ENCODE data around the gene DONSON.

DONSON gene

DNA sequence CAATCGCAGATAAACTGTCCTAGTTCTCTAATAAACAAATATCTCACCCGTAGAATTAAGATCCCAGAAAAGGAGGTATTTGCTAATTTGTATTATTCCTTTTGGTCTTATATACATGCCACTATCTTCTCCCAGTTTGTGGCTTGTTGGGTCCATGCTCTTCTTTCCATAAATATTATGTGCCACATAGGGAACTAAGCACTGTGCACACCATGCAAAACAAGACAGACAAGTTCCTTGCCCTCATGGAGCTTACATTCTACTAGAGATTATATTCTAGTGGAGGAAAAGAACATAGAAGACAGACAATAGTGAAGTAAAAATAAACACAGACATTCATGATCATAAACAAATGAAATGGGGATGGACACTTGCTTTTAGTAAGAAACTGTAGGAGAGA is 51.3 kb downstream of the DONSON start:
- Histone ChIP-seq H3K9me3 (ENCODE audit: control insufficient read depth, low read length) (no peaks in the 10 kb centered on the region), H2AFZ (no peak overlapping the region), H3K79me2 (no peaks in the 10 kb centered on the region), H3K4me3 (ENCODE audit: low read depth, low read length) (no peak overlapping the region), H3K4me2 (ENCODE audit: low read length) (no peak overlapping the region), H3K9ac (no peak overlapping the region), H3K27ac (no peak overlapping the region), H3K36me3 (ENCODE audit: control insufficient read depth, insufficient read depth, low read length) (no peaks in the 10 kb centered on the region), H3K4me1 (no peaks in the 10 kb centered on the region), H3K27me3 (ENCODE audit: control insufficient read depth, insufficient read depth, low read length) (no peaks in the 10 kb centered on the region)
- TF ChIP-seq, protein P1, sequence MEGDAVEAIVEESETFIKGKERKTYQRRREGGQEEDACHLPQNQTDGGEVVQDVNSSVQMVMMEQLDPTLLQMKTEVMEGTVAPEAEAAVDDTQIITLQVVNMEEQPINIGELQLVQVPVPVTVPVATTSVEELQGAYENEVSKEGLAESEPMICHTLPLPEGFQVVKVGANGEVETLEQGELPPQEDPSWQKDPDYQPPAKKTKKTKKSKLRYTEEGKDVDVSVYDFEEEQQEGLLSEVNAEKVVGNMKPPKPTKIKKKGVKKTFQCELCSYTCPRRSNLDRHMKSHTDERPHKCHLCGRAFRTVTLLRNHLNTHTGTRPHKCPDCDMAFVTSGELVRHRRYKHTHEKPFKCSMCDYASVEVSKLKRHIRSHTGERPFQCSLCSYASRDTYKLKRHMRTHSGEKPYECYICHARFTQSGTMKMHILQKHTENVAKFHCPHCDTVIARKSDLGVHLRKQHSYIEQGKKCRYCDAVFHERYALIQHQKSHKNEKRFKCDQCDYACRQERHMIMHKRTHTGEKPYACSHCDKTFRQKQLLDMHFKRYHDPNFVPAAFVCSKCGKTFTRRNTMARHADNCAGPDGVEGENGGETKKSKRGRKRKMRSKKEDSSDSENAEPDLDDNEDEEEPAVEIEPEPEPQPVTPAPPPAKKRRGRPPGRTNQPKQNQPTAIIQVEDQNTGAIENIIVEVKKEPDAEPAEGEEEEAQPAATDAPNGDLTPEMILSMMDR (IDR thresholded peaks at IDR 0.05): no peak

DNA sequence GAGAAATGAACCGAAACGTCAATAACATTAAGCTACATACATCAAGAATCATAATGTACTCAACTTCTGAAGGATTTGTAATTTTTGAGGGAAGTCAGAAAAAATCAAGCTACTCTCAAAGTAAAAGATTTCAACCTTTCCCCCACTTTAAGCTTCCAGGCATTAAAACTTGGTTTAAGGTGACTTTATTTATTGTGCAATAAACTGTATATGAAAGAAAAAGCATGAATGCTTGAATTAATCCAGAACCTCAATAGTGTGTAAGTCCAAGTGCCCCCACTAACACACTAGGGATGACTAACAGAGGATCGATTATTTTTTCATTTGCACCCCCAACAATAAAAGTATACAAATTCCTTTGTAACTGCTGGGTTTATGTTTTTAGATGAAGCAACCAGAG is 57.5 kb downstream of the DONSON start:
- Histone ChIP-seq H3K79me2 (no peaks in the 10 kb centered on the region), H2AFZ (no peak overlapping the region), H3K4me1 (no peaks in the 10 kb centered on the region), H3K27ac (no peak overlapping the region), H3K4me3 (ENCODE audit: low read depth, low read length) (no peak overlapping the region), H3K4me2 (ENCODE audit: low read length) (no peak overlapping the region), H3K27me3 (ENCODE audit: control insufficient read depth, insufficient read depth, low read length) (no peaks in the 10 kb centered on the region), H3K9me3 (ENCODE audit: control insufficient read depth, low read length) (no peaks in the 10 kb centered on the region), H3K9ac (no peak overlapping the region), H3K36me3 (ENCODE audit: control insufficient read depth, insufficient read depth, low read length) (no peaks in the 10 kb centered on the region)
- TF ChIP-seq, protein P1 (IDR thresholded peaks at IDR 0.05): no peak
